D721Med (cell line): Measurements from ENCODE around the gene EPPIN.

ENCODE experiments used
- DNase-seq: peaks from one replicate; pipeline ENCODE4 v3.0.0; 2011; ENCODE audit warnings: low spot score; ENCODE audit not compliant: insufficient read length
- FAIRE-seq: peaks from 2 replicates; lab custom pipeline; 2011; peaks lifted over from hg19 to GRCh38; lab: Jason Lieb, UNC
- CTCF ChIP-seq: IDR thresholded peaks from 2 replicates; pipeline ENCODE4 v1.5.1; 2012; ENCODE audit warnings: mild to moderate bottlenecking, control low read depth; ENCODE audit not compliant: insufficient read depth; ENCODE audit errors: missing control alignments

Gene EPPIN

GRCh38 chr20:45509091-45509490 is 38.1 kb downstream of the EPPIN start:
- TF ChIP-seq CTCF, result no peak
- DNase-seq (no peak), FAIRE-seq (no peak)

- TF ChIP-seq CTCF, result no peak
- FAIRE-seq, result no peak
- DNase-seq, result no peak
Measured at GRCh38 chr20:45508068-45508886, 38.9 kb downstream of the EPPIN start.

- TF ChIP-seq CTCF, result no peak
- no peak for DNase-seq
- FAIRE-seq, result no peak
Measured at GRCh38 chr20:45507011-45507820, 40.0 kb downstream of the EPPIN start.

- no peak for TF ChIP-seq CTCF
- no peak for FAIRE-seq
- DNase-seq, result no peak
Measured at GRCh38 chr20:45506398-45506797, 40.8 kb downstream of the EPPIN start.

- no peak for TF ChIP-seq CTCF
- DNase-seq, result no peak
- FAIRE-seq, result no peak
Measured at GRCh38 chr20:45503403-45503802, 43.8 kb downstream of the EPPIN start.

GRCh38 chr20:45502561-45502960 is 44.6 kb downstream of the EPPIN start:
- no peak for DNase-seq
- FAIRE-seq, result no peak
- TF ChIP-seq CTCF, result no peak
